Esophagus muscularis mucosa (tissue), 4 donors: ENCODE data around the gene LSM14B. TPM values are rescaled to one million over a fixed set of nuclear protein-coding genes. Genes with fewer than 3 reads are reported as not detected.

Source experiments
- DNase-seq: peaks from one replicate; pipeline ENCODE4 v3.0.0-alpha.2; 2017; ENCODE audit errors: extremely low spot score
- H3K27ac ChIP-seq, 4 donors: fragments of 200-600 bp; sonication (generic); replicated peaks in 1 of 4; 1 replicate in 3 of 4; 2 replicates in 1 of 4; pipeline ENCODE4 v1.5.1; 2016 to 2019; ENCODE audit warnings: mild to moderate bottlenecking in 1 of 4
- H3K27me3 ChIP-seq, 4 donors: fragments of 200-600 bp; sonication (generic); one replicate each; pipeline versions ENCODE4 v1.5.1 to v1.6.0; 2016 to 2019
- H3K36me3 ChIP-seq, 4 donors: fragments of 200-600 bp; sonication (generic); one replicate each; pipeline ENCODE4 v1.5.1; 2016 to 2019
- H3K4me1 ChIP-seq, 4 donors: fragments of 200-600 bp; sonication (generic); one replicate each; pipeline ENCODE4 v1.5.1; 2016 to 2019
- H3K4me3 ChIP-seq, 4 donors: fragments of 200-600 bp; sonication (generic); 1 replicate in 2 of 4; 2 replicates in 2 of 4; pipeline ENCODE4 v1.5.1; 2016 to 2019; ENCODE audit warnings: mild to moderate bottlenecking in 4 of 4, moderate library complexity in 1 of 4
- H3K9me3 ChIP-seq, 4 donors: fragments of 200-600 bp; sonication (generic); 1 replicate in 3 of 4; 2 replicates in 1 of 4; pipeline ENCODE4 v1.5.1; 2016 to 2019
- CTCF ChIP-seq, 3 experiments: fragments of 200-600 bp in 2 of 3; fragments of 450-650 bp in 1 of 3; sonication (generic) in 2 of 3; IDR thresholded peaks; one replicate each; pipeline ENCODE4 v1.5.1; 2017 to 2019; ENCODE audit warnings: antibody characterized with exemption in 3 of 3, mild to moderate bottlenecking in 2 of 3, moderate library complexity in 1 of 3
- EP300 ChIP-seq: sonication (generic); formaldehyde crosslinking; IDR thresholded peaks from one replicate; pipeline ENCODE4 v1.6.1; 2017; ENCODE audit warnings: antibody characterized with exemption
- POLR2A ChIP-seq: fragments of 450-650 bp; IDR thresholded peaks from one replicate; pipeline ENCODE4 v1.6.1; 2017; ENCODE audit warnings: antibody characterized with exemption, moderate library complexity, mild to moderate bottlenecking, low read depth
- POLR2AphosphoS5 ChIP-seq, 2 donors: sonication (generic); formaldehyde crosslinking; IDR thresholded peaks; one replicate each; pipeline ENCODE4 v1.6.1; 2017; ENCODE audit warnings: antibody characterized with exemption in 2 of 2
- WGBS: methylation state at CpG from one replicate; pipeline ENCODE4 v1.1.5; 2018; 5-methylcytosine and 5-hydroxymethylcytosine counted together
- intact Hi-C: fragments of 100-400 bp; cut with DNase I; formaldehyde crosslinking; loops from one replicate; pipeline ENCODE4 v1.15.1; 2023
- total RNA-seq, 4 donors: library from RNA; depleted of rRNA; stranded (reverse); fragments of >200 nt; gene quantifications; one replicate each; pipeline versions ENCODE4 v1.1.0 to v1.2.1, GENCODE V29; 2016

LSM14B gene
- total RNA-seq, 4 donors from 2014 or later, result 24.9 to 38.8 (median 32.4) TPM

GRCh38 chr20:62181808-62182207 lies 59.5 kb downstream of the LSM14B start:
- Histone ChIP-seq H3K4me1 (peaks cover 18 to 37% (median 28%) of the 10 kb centered on the region in 4 donors), H3K27ac (peak overlapping the region; percentile 91 to 98 (median 96)), H3K27me3 (no peaks in the 10 kb centered on the region), H3K9me3 (no peaks in the 10 kb centered on the region), H3K36me3 (peaks cover 0 to 24% (median 18%) of the 10 kb centered on the region in 4 donors), H3K4me3 (peak overlapping the region in 3 of 4 donors; percentile 88 to 96 (median 89))
- 88% methylated on average over 2 of the region's 2 CpGs for WGBS
- no peak for DNase-seq
- no peak for TF ChIP-seq EP300
- intact Hi-C loops, result no loop called here

- 0% methylated on average over 6 of the region's 96 CpGs for WGBS
- peak; percentile 98 for DNase-seq
- Histone ChIP-seq H3K9me3 (no peaks in the 10 kb centered on the region), H3K36me3 (peaks cover 0 to 16% (median 14%) of the 10 kb centered on the region in 4 donors), H3K27me3 (no peaks in the 10 kb centered on the region), H3K4me1 (peaks cover 18 to 44% (median 32%) of the 10 kb centered on the region in 4 donors), H3K27ac (peak within 1 kb of the TSS; percentile 91 to 98 (median 96)), H3K4me3 (peak within 1 kb of the TSS; percentile 87 to 96 (median 88))
- intact Hi-C loops, result no loop called here
- no peak for TF ChIP-seq EP300
- TF ChIP-seq POLR2A, result peak; percentile 86
- peak; percentile 97 to 99 for TF ChIP-seq POLR2AphosphoS5 (IDR thresholded peaks at IDR 0.05)
- TF ChIP-seq CTCF (IDR thresholded peaks at IDR 0.05), result peak in 2 of 3 experiments; percentile 22 to 25
Observed at GRCh38 chr20:62182469-62183425, 60.5 kb downstream of the LSM14B start, which contains the start of gene MTG2. Gene MTG2, plus strand, starts transcription at chr20:62183028. Its CDS starts 10,393 bp downstream, at chr20:62193421.

GRCh38 chr20:62183426-62184142 lies 61.3 kb downstream of the LSM14B start:
- Histone ChIP-seq H3K27me3 (no peaks in the 10 kb centered on the region), H3K4me1 (peaks cover 22 to 44% (median 33%) of the 10 kb centered on the region in 4 donors), H3K9me3 (no peaks in the 10 kb centered on the region), H3K36me3 (peaks cover 0 to 14% (median 13%) of the 10 kb centered on the region in 4 donors), H3K27ac (peak overlapping the region; percentile 91 to 98 (median 96)), H3K4me3 (peak overlapping the region; percentile 87 to 96 (median 88))
- TF ChIP-seq POLR2AphosphoS5 (IDR thresholded peaks at IDR 0.05), result no peak
- no peak for TF ChIP-seq POLR2A
- no peak for TF ChIP-seq EP300
- TF ChIP-seq CTCF (IDR thresholded peaks at IDR 0.05), result no peak
- intact Hi-C loops, result no loop called here
- WGBS, result 28% methylated on average over 25 of the region's 25 CpGs
- no peak for DNase-seq

Other genes starting within 250 kb of the LSM14B start
- 10 to 100 TPM; 12.0 to 19.9 (median 16.2) TPM for gene TAF4, start 56.6 kb upstream of the LSM14B start, total RNA-seq
- 100 to 1,000 TPM; 261 to 349 (median 304) TPM for gene PSMA7, start 20.9 kb downstream of the LSM14B start, total RNA-seq
- gene SS18L1, start 21.3 kb downstream of the LSM14B start, total RNA-seq, result 10 to 100 TPM in 2 of 4 donors, 1 to 10 TPM in 2; 9.1 to 13.3 (median 10.8) TPM
- gene MTG2, start 60.6 kb downstream of the LSM14B start, total RNA-seq, result 10 to 100 TPM; 21.6 to 26.5 (median 26.0) TPM
- gene HRH3, start 97.8 kb downstream of the LSM14B start, total RNA-seq, result not detected
- 10 to 100 TPM; 34.5 to 52.7 (median 44.2) TPM for gene OSBPL2, start 116.0 kb downstream of the LSM14B start, total RNA-seq
- gene ADRM1, start 180.5 kb downstream of the LSM14B start, total RNA-seq, result 100 to 1,000 TPM; 127 to 184 (median 173) TPM
- gene LAMA5, start 244.8 kb downstream of the LSM14B start, total RNA-seq, result 100 to 1,000 TPM in 3 of 4 donors, 10 to 100 TPM in 1; 70.1 to 257 (median 150) TPM